Omental fat pad (tissue), 4 donors: Measurements from ENCODE around the gene AIMP1. TPM values are rescaled to one million over a fixed set of nuclear protein-coding genes. Genes with fewer than 3 reads are reported as not detected.

Source experiments
- ATAC-seq: fragments of 150-250 bp; one replicate; pipeline ENCODE4 v1.9.1; 2016; ENCODE audit warnings: mild to moderate bottlenecking, moderate library complexity; ENCODE audit not compliant: low FRiP score
- DNase-seq: peaks from one replicate; pipeline ENCODE4 v3.0.0-alpha.2; 2019; ENCODE audit warnings: low spot score
- CTCF ChIP-seq, 3 donors: fragments of 450-650 bp; IDR thresholded peaks; one replicate each; pipeline ENCODE4 v1.5.1; 2016 to 2017; ENCODE audit warnings: antibody characterized with exemption in 3 of 3, mild to moderate bottlenecking in 3 of 3, moderate library complexity in 2 of 3
- total RNA-seq, 4 donors: library from RNA; depleted of rRNA; stranded (reverse); fragments of >200 nt; gene quantifications; one replicate each; pipeline ENCODE4 v1.1.0, GENCODE V29; 2016

Gene AIMP1
- total RNA-seq, 4 donors from 2014 or later, result 19.3 to 26.5 (median 22.7) TPM

GRCh38 chr4:106284227-106284626, 32.1 kb upstream of the AIMP1 start:
- ATAC-seq, result no peak
- DNase-seq, result no peak
- no peak for TF ChIP-seq CTCF (IDR thresholded peaks at IDR 0.05)

GRCh38 chr4:106286611-106287010, 29.7 kb upstream of the AIMP1 start:
- no peak for TF ChIP-seq CTCF (IDR thresholded peaks at IDR 0.05)
- no peak for DNase-seq
- ATAC-seq, result no peak

GRCh38 chr4:106287353-106287969, 28.9 kb upstream of the AIMP1 start:
- DNase-seq (no peak), ATAC-seq (no peak)
- TF ChIP-seq CTCF (IDR thresholded peaks at IDR 0.05), result no peak

- no peak for DNase-seq
- TF ChIP-seq CTCF (IDR thresholded peaks at IDR 0.05), result no peak
- ATAC-seq, result no peak
These were observed 26.6 kb upstream of the AIMP1 start for GRCh38 chr4:106289737-106290136.

GRCh38 chr4:106291678-106292077, 24.7 kb upstream of the AIMP1 start:
- no peak for DNase-seq
- ATAC-seq, result no peak
- no peak for TF ChIP-seq CTCF (IDR thresholded peaks at IDR 0.05)

GRCh38 chr4:106294062-106294461, 22.3 kb upstream of the AIMP1 start:
- DNase-seq (no peak), ATAC-seq (no peak)
- TF ChIP-seq CTCF (IDR thresholded peaks at IDR 0.05), result no peak

GRCh38 chr4:106297245-106298035, 18.9 kb upstream of the AIMP1 start:
- ATAC-seq (no peak), DNase-seq (no peak)
- no peak for TF ChIP-seq CTCF (IDR thresholded peaks at IDR 0.05)
